ENCODE data around the gene MMP20. TPM values are rescaled to one million over a fixed set of nuclear protein-coding genes. Genes with fewer than 3 reads are reported as not detected.

Gene MMP20
- total and polyA plus RNA-seq, 2 of the 13 experiments (the other 11 are each of a cell fraction or from before 2014, with no cell fraction given): 0.05 TPM; not detected in 1

DNA sequence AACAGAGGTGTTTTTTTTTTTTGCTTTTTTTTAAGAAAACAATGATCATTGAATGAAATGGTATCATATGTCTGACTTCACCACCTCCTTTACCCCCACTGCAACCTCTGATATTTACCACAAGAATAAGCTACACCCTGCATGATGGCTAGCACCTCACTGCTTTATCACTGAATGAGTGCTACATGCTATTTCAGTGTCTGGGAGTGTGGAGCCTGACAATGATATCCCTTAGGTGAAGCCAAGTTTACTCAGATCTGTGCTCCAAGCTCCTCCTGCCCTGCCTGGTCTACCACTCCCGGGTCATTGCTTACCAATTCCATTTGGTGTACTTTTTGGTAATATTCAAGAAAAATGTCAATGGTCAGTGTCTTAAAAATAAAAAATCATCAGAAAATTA, 21.1 kb downstream of the MMP20 start (continued):
- TF ChIP-seq NAIF1 (CRISPR knock-in tag; IDR thresholded peaks at IDR 0.05; ENCODE audit: borderline replicate concordance): no peak
- TF ChIP-seq KDM2A (CRISPR knock-in tag; IDR thresholded peaks at IDR 0.05; ENCODE audit: borderline replicate concordance, low read depth): no peak
- no peak for TF ChIP-seq JUND (CRISPR knock-in tag; IDR thresholded peaks at IDR 0.05)
- TF ChIP-seq, protein P1, sequence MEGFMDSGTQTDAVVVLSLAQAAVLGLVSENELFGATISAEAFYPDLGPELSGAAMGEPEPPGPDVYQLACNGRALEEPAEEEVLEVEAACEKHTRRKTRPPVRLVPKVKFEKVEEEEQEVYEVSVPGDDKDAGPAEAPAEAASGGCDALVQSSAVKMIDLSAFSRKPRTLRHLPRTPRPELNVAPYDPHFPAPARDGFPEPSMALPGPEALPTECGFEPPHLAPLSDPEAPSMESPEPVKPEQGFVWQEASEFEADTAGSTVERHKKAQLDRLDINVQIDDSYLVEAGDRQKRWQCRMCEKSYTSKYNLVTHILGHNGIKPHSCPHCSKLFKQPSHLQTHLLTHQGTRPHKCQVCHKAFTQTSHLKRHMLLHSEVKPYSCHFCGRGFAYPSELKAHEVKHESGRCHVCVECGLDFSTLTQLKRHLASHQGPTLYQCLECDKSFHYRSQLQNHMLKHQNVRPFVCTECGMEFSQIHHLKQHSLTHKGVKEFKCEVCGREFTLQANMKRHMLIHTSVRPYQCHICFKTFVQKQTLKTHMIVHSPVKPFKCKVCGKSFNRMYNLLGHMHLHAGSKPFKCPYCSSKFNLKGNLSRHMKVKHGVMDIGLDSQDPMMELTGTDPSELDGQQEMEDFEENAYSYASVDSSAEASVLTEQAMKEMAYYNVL (CRISPR knock-in tag; IDR thresholded peaks at IDR 0.05; ENCODE audit: borderline replicate concordance): no peak
- TF ChIP-seq RFXANK (CRISPR knock-in tag; IDR thresholded peaks at IDR 0.05): no peak
- no peak for TF ChIP-seq WIZ (CRISPR knock-in tag; IDR thresholded peaks at IDR 0.05)
- TF ChIP-seq TEF (CRISPR knock-in tag; IDR thresholded peaks at IDR 0.05): no peak

GRCh38 chr11:102603576-102603975, 21.6 kb downstream of the MMP20 start:
- no peaks in the 10 kb centered on the region for H3K36me3 ChIP-seq (replicated peaks in 1 of 2; ENCODE audit: control insufficient read depth in 1 of 2, insufficient read depth in 2 of 2, low read length in 2 of 2)
- no peak overlapping the region for H2AFZ ChIP-seq (ENCODE audit: low read length)
- H3K27me3 ChIP-seq (ENCODE audit: control insufficient read depth in 1 of 2, insufficient read depth in 2 of 2, low read length in 2 of 2): no peaks in the 10 kb centered on the region
- FAIRE-seq (no peak), DNase-seq (ENCODE audit: low spot score) (no peak), ATAC-seq (peak; percentile 13; the same call in 2 of the 3 replicates)
- H3K4me2 ChIP-seq (ENCODE audit: low read depth, low read length): peak overlapping the region; percentile 76
- TF ChIP-seq REPIN1 (CRISPR knock-in tag; IDR thresholded peaks at IDR 0.05; ENCODE audit: borderline replicate concordance, low read depth) (0 out of 2 replicates have a peak, but pooled peaks have one; percentile 7), RBFOX2 (IDR thresholded peaks at IDR 0.05; ENCODE audit: low read depth, low read length) (peak; percentile 72), POLR2G (IDR thresholded peaks at IDR 0.05; ENCODE audit: low read depth, low read length) (0 out of 2 replicates have a peak, but pooled peaks have one; percentile 21), TBX2 (CRISPR knock-in tag; IDR thresholded peaks at IDR 0.05; ENCODE audit: borderline replicate concordance) (0 out of 2 replicates have a peak, but pooled peaks have one; percentile 0), NKX3-1 (CRISPR knock-in tag; IDR thresholded peaks at IDR 0.05) (no peak), IRX3 (CRISPR knock-in tag; IDR thresholded peaks at IDR 0.05; ENCODE audit: borderline replicate concordance, low read depth) (no peak), ZNF605 (CRISPR knock-in tag; IDR thresholded peaks at IDR 0.05) (peak; percentile 34; the same call in 1 of the 2 replicates)
- H3K27ac ChIP-seq (ENCODE audit: extremely low read length, insufficient read depth, low read length): peak overlapping the region; percentile 67
- POLR2A ChIA-PET: interaction anchor here (0.9 to 3.8 kb wide), 8 partner anchors 9 to 152 kb away, joined by 3 to 30 read pairs (median 5); partner anchors contain the start of gene MMP20
- H4K20me1 ChIP-seq (ENCODE audit: insufficient read depth, low read length): no peaks in the 10 kb centered on the region
- no peaks in the 10 kb centered on the region for H3K9me3 ChIP-seq (ENCODE audit: low read length)
- peak overlapping the region in 1 of 3 experiments; percentile 16; a peak in 1 of 6 replicates for H3K4me3 ChIP-seq (replicated peaks in 1 of 3; ENCODE audit: insufficient read depth in 1 of 3, low read depth in 2 of 3, low read length in 3 of 3)
- H3K4me1 ChIP-seq (ENCODE audit: insufficient read depth, low read length): peaks cover 57% of the 10 kb centered on the region
- 15% methylated on average over 5 of the region's 5 CpGs for WGBS (ENCODE audit: low lambda C conversion rate)
- H3K79me2 ChIP-seq (ENCODE audit: insufficient read depth, low read length): no peaks in the 10 kb centered on the region
- in situ Hi-C loops (cut with HindIII; ENCODE audit: extremely low pct_ligation_motif_present, low pct_unique_long_range_greater_than_20kb) (no loop called here), intact Hi-C loops (cut with micrococcal nuclease; ENCODE audit: unreplicated experiment) (loop anchor here (10.0 kb wide), 1 partner anchor 489 kb away; the partner anchor contains the start of gene YAP1)
- TSS peak; percentile 95 for BruUV-seq (replicated peaks)
- peak overlapping the region; percentile 48 for H3K9ac ChIP-seq (ENCODE audit: insufficient read depth, low read depth, low read length)
- CTCF ChIA-PET (ENCODE audit: low intra/inter-chr PET ratio, low total read pairs): no interaction called here

Data from HepG2 (cell line).